CD1c-positive myeloid dendritic cell (primary cell): ENCODE results near the gene RUFY4.

Source experiments
- DNase-seq: peaks from one replicate; pipeline ENCODE4 v3.0.0-alpha.2; 2016; ENCODE audit errors: extremely low spot score

The RUFY4 gene, protein sequence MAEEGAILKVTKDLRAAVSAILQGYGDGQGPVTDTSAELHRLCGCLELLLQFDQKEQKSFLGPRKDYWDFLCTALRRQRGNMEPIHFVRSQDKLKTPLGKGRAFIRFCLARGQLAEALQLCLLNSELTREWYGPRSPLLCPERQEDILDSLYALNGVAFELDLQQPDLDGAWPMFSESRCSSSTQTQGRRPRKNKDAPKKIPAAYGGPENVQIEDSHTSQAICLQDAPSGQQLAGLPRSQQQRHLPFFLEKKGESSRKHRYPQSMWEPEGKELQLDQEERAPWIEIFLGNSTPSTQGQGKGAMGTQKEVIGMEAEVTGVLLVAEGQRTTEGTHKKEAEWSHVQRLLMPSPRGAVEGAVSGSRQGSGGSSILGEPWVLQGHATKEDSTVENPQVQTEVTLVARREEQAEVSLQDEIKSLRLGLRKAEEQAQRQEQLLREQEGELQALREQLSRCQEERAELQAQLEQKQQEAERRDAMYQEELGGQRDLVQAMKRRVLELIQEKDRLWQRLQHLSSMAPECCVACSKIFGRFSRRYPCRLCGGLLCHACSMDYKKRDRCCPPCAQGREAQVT

DNA sequence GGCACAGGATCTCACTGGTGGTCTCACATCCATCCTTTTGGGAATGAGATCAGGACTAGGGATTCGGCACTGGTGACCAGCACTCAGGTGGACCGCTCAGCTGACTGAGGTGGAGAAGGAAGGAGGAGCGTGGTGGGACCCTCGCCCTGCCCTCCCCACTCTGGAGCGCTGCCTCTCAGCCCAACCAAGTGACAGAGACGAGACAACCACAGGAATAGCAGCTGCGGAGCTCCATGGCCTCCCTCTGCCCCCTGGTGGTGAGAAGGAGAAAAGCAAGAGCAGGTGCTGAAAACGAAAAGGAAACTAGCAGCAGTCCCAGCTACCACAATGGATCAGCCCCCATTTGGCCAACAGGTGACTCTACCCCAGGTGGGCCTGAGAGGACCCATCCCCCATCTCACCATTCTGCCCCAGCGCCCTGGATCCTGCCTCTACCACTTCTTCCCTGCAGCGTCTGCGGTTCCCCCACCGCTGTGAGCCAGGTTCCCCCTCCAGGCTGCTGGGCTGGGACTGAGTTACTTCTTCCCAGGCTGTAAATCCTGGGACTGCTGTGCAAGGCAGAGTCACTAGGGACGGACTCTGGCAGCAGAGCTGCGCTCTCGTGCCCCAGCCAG is at the start of gene RUFY4:
RUFY4 (plus strand) TSS at position 533 of the 614 bp plus-strand sequence. CDS start 1,353 bp downstream, outside the sequence.
- peak; percentile 77 for DNase-seq

DNA sequence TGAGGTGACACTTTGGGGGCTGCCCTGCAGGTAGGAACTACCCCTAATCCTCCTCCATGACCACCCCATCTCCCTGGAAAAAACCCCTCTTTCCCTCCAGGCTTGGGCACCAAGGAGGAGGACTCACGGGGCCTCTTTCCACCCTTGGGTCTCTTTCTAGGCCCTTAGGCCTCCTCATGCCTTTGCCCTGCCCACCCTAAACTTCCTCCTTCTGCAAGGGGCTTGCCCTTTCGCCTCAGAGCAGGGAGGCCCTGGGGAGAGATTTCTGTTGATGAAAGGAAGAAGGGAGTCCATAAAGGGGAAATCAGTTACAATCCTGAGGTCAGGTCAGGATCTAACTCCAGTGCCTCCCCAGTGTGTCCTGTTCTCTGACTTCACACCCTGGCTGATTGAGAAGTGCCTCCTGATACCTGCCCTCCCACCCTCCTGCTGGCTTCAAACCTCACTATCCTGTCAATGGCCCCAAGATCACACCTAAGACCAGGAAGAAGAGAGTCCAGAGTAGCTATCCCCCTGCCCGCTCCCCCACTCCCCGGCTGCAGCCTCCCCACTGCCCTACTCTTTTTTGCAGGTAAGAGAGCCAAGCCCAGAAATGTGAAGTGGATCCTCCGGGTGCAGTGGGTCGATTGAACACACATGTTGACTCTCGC is 49.5 kb upstream of the RUFY4 start:
- peak; percentile 41 for DNase-seq

DNA sequence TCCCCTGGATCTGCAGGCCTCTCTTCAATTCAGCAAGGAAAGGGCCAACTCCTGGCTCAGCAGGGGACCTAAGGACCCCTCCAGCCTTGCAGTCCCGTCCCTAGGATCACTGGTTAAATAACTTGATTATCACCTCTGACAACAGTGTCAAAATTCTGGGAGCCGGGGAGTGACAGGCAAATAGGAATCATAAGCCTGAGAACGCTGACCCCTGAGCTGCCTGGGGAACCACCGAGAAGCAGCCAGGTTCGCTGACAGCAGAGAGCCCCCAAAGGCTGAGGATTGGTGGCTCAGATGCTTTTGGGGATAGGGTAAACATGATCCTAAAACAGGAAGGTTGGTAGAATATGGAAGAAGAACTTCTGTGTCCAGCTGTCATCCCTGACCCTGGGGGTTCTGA is 48.8 kb upstream of the RUFY4 start:
- DNase-seq = no peak

DNA sequence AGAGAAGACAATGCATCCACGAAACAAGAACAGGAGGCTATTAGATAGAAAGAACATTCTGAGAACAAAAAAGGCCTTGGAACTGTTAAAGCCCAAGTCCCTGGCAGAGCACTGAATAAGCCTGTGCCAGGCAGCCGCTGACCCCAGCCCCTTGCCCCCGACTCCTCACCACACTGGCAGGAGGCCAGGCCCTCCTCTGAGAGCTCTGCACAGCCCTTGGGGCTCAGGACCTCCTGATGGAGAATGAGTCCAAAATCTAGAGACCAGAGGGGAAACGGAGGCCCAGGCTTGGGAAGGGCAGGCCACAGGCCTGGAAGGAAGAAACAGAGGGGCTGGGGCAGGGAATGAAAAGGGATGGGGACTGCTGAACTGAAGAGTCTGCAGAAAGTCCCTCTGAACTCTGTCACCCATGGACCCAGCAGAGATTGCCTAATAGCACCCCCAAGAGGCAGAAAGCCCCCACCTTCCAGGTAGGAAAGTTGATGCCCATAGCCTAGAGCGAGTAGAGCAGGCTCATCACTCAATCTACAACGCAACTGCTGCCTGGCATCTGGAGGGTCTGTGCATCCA is 48.0 kb upstream of the RUFY4 start:
- DNase-seq = no peak

DNA sequence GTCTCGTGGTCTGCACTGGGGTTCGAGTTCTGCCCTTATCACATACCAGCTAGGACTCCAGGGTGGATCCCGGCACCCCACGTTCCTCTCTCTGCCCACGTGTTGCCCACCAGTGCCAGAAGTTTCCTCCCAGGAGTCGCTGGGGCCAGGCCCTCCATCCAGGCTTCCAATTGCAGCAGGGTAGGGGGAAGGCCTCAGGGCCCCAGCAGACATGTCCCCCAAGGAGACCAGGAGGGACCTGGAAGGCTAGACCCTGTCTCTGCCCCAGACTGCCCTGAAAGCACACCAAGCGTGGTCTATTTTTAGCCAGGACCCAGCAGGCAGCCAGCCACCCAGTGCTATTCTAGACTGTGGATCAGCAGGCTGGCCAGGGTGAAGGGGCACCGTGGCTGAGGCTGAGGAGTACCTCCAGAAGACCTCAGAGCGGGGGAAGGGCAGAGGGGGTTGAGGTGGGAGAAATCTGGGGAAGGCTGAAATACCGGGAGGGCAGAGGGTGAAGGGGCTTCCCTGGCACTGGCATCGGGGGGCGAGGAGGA is 47.4 kb upstream of the RUFY4 start:
- no peak for DNase-seq

DNA sequence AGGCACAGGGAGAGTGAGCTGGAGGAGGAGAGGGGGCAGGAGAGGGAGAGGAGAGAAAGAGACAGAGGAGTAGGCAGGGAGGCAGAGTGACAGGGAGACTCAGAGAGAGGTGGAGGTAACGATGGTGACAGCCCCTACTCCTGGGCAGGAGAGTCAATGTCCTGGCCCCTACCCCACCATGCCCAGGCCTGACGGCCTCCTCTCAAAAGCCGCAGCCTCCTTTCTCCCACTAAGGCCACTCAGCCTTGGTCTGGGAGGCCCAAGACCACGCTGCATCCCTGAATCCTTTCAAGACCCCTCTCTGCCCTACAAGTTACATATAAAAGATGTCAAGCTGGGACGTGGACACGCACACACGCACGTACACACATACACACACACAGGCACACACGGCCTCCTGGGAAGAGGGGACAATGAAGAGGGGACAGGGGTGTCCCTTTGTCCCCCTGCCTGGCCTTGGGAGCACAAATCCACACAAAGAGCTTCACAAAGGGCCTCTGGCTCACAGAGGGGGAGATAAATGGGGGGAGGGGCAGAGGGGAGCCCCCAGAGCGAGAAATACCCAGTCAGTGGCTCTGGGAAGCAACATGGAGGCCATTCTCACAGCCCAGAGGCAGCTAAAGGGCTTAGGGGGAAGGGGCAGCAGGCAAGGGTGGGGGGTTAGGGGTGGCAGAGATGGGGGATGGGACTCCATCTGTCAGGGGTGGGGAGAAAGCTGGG is 46.8 kb upstream of the RUFY4 start:
- no peak for DNase-seq

DNA sequence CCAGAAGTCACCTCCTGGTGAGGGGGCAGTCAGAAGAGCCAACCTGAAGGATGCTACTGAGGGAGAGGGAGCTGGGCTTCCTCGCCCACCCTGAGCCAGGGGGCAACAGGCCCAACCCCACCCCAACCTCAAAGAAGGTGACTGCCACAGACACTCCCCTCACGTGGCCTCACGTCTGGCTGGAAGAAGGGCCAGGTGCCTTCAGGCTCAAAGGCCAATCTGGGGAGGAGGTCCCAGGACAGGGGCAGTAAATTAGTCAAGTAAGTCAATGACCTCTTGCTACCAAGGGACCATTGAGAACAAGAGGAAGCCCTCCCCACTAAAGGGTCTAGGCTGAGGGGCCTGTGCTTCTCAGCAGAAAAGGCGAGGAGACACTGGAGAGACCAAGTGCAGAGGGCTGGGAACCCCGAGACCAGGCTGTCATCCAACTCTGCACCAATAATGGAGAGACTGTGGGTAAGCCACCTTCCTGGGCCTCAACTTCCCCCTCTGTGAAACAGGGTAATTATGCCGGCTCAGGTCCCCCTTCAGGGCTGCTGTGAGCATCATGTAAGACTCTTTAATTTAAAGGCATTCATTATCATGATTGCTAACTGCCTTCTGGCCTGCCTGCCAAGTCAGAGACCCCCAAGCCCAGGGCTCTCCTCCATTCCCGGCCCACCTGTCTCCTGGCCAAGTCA is 46.1 kb upstream of the RUFY4 start:
- no peak for DNase-seq

DNA sequence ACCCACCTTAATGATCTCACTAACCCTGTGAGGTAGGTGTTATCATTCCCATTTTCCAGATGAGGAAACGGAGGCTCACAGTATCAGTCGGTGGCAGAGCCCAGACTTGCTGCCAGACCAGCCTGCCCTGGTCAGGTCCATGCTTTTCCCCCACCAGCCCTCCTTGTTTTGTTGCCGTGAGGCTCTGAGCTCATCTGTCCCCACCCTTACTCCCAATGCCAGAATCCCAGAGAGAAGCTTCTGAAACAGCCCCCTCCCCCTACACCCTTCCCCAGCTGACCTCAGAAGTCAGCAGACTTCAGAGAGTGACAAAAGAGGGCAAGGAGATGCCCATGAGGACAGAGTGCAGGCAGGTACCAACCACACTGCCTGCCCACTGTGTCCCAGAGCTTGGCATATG is 45.4 kb upstream of the RUFY4 start:
- DNase-seq = no peak

DNA sequence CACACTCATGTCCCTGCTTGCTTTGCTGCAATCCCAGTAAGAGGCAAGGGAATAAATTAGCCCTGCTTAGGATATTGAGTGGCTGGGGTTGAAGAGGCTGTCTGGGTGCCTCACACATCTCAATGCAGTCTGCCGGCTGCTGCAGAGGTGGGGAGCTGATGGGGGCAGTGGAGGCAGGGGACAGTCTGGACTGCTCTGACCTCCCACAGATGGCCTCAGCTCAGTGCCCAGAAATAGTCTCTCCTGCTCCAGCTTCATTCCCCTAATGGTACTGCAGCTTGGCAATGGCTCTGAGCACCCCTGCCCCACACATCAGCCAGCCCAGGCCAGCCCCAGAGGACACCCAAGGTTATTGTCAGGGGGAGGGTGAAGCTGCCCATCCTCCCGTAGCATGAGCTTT is 44.7 kb upstream of the RUFY4 start:
- no peak for DNase-seq

DNA sequence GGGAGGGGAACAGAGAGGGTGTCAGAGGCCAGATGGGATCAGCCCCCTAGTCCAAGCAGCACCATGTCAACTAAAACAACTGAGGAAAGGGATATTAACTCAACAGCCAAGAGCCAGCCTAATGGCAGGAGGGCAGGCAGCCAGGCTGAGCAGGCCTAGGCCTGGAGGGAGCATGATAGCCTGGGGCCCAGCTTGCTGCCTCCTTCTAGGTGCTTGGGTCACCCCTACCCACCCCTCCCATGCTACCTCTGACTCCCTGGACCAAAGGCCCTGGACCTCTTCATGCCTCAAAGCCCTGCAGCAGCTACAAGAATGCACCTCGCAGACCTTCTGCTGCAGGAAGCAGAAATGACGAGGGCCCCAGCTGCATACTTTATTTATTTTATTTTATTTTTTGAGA is 44.2 kb upstream of the RUFY4 start:
- DNase-seq = no peak

DNA sequence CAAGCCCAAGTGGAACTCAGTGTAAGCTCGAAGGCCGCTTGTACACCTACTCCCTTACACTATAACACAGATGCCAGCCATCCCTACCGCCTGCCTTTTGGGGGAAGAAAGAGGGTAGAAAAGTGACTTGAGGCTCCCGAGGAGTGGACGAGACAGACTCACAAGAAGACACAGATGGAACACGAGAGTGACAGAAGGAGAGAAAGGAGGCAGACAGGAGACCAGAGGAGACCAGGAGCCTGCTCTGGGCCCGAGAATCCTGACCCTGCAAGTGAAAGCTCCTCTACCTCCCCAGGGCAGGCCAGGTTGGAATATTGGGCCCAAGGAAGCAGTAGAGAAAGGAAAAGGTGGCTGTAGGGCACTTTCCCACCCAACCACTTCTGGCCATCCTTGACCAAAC is 42.8 kb upstream of the RUFY4 start:
- DNase-seq = no peak

DNA sequence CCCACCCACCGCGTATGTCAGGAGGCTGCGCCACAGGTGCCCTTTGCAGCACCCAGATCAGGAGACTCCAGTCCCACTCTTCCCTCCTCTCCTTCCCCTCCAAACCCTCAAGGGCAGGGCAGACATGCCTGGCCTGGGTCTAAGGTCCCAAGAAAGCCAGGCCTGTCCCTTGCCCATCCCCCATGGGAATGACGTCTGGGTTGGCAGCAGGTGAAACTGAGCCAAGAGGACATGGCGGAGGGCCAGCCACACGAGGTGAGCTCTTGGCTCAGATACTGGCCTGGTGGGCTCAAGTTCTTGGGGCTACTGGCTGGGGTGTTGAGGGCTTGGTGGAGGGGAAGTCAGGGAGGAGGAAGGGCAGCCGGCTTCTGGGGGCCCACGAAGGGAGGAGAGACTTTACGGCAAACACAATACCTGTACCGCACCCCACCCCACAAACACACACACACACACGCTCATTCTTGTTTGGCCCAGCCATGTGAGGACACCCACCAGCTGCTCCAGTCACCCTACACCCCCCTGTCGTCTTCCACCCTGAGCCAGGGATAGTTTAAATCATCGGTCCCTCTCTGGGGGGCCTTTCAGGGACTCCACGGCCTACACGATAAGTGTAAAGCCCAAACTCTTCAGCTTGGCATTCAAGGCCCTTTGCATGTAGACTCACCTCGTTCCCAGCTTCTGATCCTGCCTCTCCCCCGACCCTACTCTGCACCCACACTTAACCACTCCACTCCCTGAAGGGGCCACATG is 42.2 kb upstream of the RUFY4 start:
- no peak for DNase-seq

DNA sequence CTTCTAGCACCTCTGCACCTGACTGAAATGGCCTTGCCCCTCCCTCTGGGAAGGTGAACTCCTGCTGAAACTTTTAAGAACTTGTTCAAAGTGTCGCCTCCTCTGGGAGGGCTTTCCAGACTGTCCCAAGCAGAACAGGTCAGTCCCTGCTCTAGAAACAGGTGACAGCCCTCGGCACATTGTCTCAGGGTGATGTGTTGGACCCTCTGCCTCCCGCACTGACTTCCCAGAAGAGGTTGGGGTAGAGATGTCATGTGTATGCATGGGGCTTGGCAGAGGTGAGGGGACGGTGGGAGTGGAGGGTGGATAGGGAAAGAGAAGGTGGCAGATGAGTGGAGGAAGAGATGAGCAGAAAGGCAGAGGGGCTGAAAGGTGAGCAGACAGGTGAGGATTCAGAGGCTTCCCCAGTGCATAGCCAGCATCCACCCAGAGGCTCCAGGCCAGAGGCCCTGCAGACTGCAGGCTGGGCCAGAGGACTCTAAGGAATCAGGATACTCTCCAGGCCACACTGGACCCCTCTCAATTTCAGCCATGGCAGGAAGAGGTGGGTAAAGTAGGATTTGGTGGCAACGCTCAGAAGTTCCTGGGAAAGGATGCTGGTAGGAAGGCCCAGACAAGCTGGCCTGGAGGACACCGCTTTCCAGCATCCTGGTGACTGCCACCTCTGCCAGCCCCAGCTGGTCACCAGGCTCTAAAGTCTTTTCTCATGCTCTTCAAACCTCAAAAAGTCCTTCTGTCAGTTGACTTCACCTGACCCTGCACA is 41.4 kb upstream of the RUFY4 start:
- DNase-seq = no peak

DNA sequence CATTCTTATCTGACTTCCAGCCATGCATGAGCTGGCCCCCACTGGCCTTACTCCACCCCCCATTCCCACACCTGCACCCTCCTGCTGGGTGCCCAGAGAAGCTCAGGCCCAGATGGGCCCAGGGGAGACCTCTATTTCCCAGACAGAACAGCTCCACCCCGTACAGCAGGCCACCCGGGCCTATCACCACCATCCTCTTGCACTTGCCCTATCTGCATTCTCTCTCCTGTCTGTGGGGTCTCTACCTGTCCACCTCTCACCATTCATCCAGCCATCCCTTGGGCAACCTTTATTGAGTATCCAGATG is 40.9 kb upstream of the RUFY4 start:
- DNase-seq = no peak

DNA sequence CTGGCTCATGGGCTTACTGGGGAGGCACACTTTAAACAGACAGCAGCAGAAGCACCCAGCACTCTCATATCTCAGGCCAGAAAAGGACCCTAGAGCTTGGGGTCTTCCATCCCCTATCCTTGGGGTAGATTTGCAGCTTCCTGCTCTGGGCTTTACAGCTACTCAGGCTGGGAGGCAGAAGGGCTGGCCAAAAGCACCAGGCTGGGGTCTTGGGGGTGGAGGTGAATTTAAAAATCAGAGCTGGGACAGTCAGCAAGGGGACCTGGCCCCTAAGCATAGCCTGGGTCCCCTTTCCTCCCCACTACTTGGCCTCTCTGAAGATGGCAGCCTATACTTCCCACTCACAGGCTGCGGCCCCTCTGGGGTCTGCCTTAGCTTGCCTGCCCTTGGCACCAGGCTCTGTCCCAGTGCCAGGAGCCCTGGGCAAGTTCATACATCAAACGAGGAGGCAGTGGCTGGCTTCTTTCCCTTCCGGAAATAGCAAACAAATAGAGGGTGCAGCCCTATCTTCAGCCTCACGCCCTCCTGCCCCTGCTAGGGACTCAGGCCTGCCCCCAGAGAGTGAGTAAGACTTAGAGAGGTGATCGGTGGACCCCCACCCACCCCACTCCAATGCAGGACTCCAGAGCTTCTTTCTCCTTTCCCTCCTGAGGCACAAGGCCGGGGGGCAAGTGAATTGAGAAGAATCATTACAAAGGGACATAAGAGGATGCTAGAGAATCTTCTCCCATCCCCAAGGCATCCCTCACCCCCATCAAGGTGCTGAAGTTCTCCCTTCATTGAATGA is 40.3 kb upstream of the RUFY4 start:
- no peak for DNase-seq

DNA sequence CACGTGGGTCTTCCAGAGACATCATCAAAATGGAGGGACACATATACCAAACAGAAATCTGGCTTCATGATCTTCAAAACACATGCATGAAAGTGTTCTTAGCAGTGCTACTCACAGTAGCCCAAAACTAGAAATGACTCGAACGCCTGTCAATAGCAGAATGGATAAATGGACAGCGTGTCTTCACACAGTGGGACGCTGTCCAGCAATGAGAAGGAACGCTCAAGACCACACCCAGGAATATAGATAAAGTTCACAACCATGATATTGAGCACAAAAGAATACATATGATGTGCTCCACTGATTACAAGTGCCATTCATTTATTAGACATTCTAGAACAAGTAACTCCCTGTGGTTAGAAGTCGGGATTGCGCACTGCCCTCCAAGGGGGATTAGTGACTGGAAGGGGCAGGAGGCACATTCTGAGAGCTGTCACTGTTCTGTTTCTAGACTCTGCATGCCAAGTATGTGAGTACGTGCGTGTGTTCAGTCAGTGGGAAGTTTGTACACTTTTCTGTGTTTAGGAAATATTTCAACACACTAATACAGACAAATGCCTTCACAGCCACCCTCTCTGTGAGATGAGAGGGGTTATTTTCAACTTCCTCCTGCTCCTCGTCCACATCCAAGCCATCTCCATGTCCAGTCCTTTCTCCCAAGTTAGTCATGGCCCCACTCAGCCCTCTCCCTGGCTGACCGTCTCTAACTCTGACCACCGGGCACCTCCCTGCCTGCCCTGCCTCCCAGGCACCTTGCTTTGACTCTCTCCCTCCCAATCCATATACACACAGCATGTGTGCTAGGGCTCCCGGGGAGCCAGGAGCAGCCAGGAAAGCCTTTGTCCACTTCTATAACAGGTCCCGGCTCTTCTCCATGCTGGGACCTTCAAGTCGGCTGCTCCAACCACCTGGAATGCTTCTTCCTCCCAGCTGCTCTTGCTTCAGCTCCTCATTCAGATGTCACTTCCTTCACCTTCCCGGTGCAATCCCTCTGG is 39.4 kb upstream of the RUFY4 start:
- no peak for DNase-seq

DNA sequence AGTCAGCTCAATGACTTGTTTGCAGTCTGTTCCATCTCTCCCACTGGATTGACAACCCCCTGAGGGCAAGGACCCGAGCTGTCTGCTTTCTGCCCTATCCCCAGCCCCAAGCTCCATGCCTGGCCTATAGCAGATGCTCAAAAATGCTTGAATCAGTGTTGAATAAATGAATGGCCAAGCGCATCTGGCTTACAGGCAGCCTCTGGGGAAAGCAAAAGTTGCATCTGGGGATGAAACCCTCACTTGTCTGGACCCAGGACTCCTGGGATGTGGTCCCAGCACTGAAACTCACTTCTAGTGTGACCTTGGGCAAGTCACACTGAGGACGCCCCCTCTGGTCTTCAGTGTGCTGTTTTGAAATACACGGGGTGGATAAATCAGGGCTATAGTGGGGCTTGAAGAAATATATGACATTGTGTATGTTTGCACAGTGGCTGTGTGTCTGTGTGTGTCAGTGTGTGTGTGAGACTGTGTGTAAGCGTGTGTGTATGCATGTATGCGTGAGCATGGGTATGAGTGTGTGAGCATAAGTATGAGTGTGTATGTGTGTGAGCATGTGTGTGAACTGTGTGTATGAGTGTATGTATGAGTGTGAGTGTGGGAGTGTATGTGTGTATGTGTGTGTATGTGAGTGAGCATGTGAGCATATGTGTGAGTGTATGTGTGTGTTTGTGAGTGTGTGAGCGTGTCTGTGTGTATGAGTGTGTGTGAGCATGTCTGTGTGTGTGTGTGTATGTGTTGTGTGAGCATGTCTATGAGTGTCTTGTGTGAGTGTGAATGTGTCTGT is 38.5 kb upstream of the RUFY4 start:
- DNase-seq = no peak
